CD14-positive monocyte (primary cell): ENCODE measurements around the gene CLRN2. TPM values are rescaled to one million over a fixed set of nuclear protein-coding genes. Genes with fewer than 3 reads are reported as not detected.

Experiments
- DNase-seq, 3 donors: peaks; one replicate each; pipeline ENCODE4 v3.0.0-alpha.2; 2011 to 2022
- H2AFZ ChIP-seq: 2 replicates; pipeline ENCODE4 v1.6.0; 2012; ENCODE audit warnings: mild to moderate bottlenecking, low read depth, low read length, inconsistent platforms; ENCODE audit not compliant: insufficient read depth, poor library complexity, severe bottlenecking
- H3K27ac ChIP-seq, 2 donors: 1 replicate in 1 of 2; 2 replicates in 1 of 2; pipeline ENCODE4 v1.5.1; 2012 to 2013; ENCODE audit warnings: low read length in 2 of 2, control low read depth in 1 of 2, inconsistent platforms in 1 of 2, low read depth in 1 of 2, mild to moderate bottlenecking in 1 of 2
- H3K27me3 ChIP-seq, 2 donors: one replicate each; pipeline versions ENCODE4 v1.6.0 to v1.6.1; 2011 to 2013; ENCODE audit warnings: low read length in 2 of 2; ENCODE audit not compliant: control insufficient read depth in 2 of 2, insufficient read depth in 2 of 2
- H3K36me3 ChIP-seq, 2 donors: replicated peaks in 1 of 2; 1 replicate in 1 of 2; 2 replicates in 1 of 2; pipeline versions ENCODE4 v1.5.1 to v1.6.1; 2012 to 2013; ENCODE audit warnings: low read length in 2 of 2, control low read depth in 1 of 2, inconsistent platforms in 1 of 2, mild to moderate bottlenecking in 1 of 2; ENCODE audit not compliant: insufficient read depth in 2 of 2, control insufficient read depth in 1 of 2
- H3K4me1 ChIP-seq, 2 donors: 1 replicate in 1 of 2; 2 replicates in 1 of 2; pipeline versions ENCODE4 v1.5.1 to v1.6.1; 2012 to 2013; ENCODE audit warnings: low read length in 2 of 2, control low read depth in 1 of 2, inconsistent platforms in 1 of 2, mild to moderate bottlenecking in 1 of 2, moderate library complexity in 1 of 2; ENCODE audit not compliant: insufficient read depth in 2 of 2, control insufficient read depth in 1 of 2
- H3K4me2 ChIP-seq: replicated peaks from 2 replicates; pipeline ENCODE3; 2012; ENCODE audit warnings: low read length, moderate library complexity, mild to moderate bottlenecking; ENCODE audit not compliant: poor library complexity, severe bottlenecking; ENCODE audit errors: extremely low read depth
- H3K4me3 ChIP-seq, 3 experiments: fragments of 200-600 bp in 1 of 3; sonication (generic) in 1 of 3; replicated peaks in 1 of 3; 1 replicate in 2 of 3; 2 replicates in 1 of 3; pipeline ENCODE4 v1.5.1; 2011 to 2013; ENCODE audit warnings: low read length in 3 of 3, mild to moderate bottlenecking in 3 of 3, control low read depth in 2 of 3, low read depth in 2 of 3, inconsistent platforms in 1 of 3, moderate library complexity in 1 of 3
- H3K79me2 ChIP-seq: 2 replicates; pipeline ENCODE4 v1.6.0; 2012; ENCODE audit warnings: mild to moderate bottlenecking, control low read depth, inconsistent platforms, low read length, moderate library complexity; ENCODE audit not compliant: insufficient read depth
- H3K9ac ChIP-seq: 2 replicates; pipeline ENCODE4 v1.6.0; 2017; ENCODE audit warnings: low read length, mild to moderate bottlenecking; ENCODE audit not compliant: insufficient read depth, poor library complexity, severe bottlenecking
- H3K9me3 ChIP-seq, 2 donors: replicated peaks in 1 of 2; 1 replicate in 1 of 2; 2 replicates in 1 of 2; pipeline versions ENCODE4 v1.5.1 to v1.6.1; 2012 to 2013; ENCODE audit warnings: low read length in 2 of 2, control low read depth in 1 of 2; ENCODE audit not compliant: control insufficient read depth in 1 of 2, insufficient read depth in 1 of 2
- H4K20me1 ChIP-seq: 2 replicates; pipeline ENCODE4 v1.6.0; 2012; ENCODE audit warnings: mild to moderate bottlenecking, low read length, control low read depth, moderate library complexity; ENCODE audit not compliant: insufficient read depth
- H3K27ac Mint-ChIP-seq, 7 donors: one replicate each; pipeline ENCODE4 v1.8.0; 2020; ENCODE audit warnings: mild to moderate bottlenecking in 7 of 7, mixed read lengths in 7 of 7, moderate library complexity in 6 of 7, inconsistent platforms in 2 of 7
- H3K27me3 Mint-ChIP-seq, 3 donors: one replicate each; pipeline ENCODE4 v1.8.0; 2021 to 2022; ENCODE audit warnings: low read depth in 3 of 3, mild to moderate bottlenecking in 3 of 3, mixed read lengths in 3 of 3, moderate library complexity in 3 of 3, inconsistent platforms in 1 of 3
- H3K36me3 Mint-ChIP-seq, 2 donors: one replicate each; pipeline ENCODE4 v1.8.0; 2020; ENCODE audit warnings: mixed read lengths in 2 of 2, inconsistent platforms in 1 of 2, mild to moderate bottlenecking in 1 of 2
- H3K4me1 Mint-ChIP-seq: one replicate; pipeline ENCODE4 v1.8.0; 2020; ENCODE audit warnings: mild to moderate bottlenecking, mixed read lengths
- H3K4me3 Mint-ChIP-seq, 2 donors: one replicate each; pipeline ENCODE4 v1.8.0; 2020; ENCODE audit warnings: mild to moderate bottlenecking in 2 of 2, mixed read lengths in 2 of 2, moderate library complexity in 1 of 2
- H3K9me3 Mint-ChIP-seq, 7 donors: one replicate each; pipeline ENCODE4 v1.8.0; 2020 to 2022; ENCODE audit warnings: mixed read lengths in 7 of 7, mild to moderate bottlenecking in 6 of 7, moderate library complexity in 6 of 7, inconsistent platforms in 2 of 7
- WGBS: methylation state at CpG from one replicate; pipeline ENCODE4 v1.1.5; 2013; ENCODE audit warnings: missing lambda C conversion rate; ENCODE audit not compliant: insufficient coverage; 5-methylcytosine and 5-hydroxymethylcytosine counted together
- intact Hi-C, 2 donors: fragments of 100-400 bp; cut with micrococcal nuclease; formaldehyde crosslinking; loops; one replicate each; pipeline versions ENCODE4 v1.15.0 to v1.15.1; 2023
- polyA plus RNA-seq, 3 donors: library from polyadenylated mRNA; depleted of rRNA in 1 of 3; unstranded in 2 of 3; stranded (reverse) in 1 of 3; fragments of 300-500 nt in 2 of 3; fragments of >200 nt in 1 of 3; fragmentation: Illumina TruSeq in 2 of 3; gene quantifications; 1 replicate in 2 of 3; 2 replicates in 1 of 3; pipeline ENCODE4 v1.2.3, GENCODE V29; 2012 to 2021
- TF ChIP-seq, protein P1 (sequence below): fragments of 200-600 bp; IDR thresholded peaks from one replicate; pipeline ENCODE4 v1.8.0; 2022; ENCODE audit warnings: antibody characterized with exemption, mild to moderate bottlenecking

The CLRN2 gene
- polyA plus RNA-seq, 3 donors: not detected

DNA sequence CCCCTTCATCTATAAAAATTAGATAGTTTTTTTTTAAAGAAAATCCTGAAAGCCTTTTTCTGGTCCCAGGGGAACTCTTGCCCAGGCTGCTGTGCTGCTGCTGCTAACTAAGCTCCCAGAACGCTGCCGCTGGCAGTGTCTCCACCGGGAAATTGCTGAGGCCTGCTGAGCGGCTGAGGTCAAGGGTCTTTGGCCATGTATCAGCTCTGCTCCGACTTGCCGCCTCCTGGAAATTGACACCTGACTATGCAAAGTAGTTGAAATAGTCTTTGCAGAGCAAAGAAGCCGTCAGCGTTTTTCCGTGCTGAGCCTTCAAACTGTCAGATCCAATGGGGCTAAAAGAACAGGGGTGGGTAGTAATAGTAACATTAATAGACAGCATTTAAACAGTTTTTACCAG lies 3.9 kb upstream of the CLRN2 start:
- Mint-ChIP-seq H3K4me1 (peaks cover 23% of the 10 kb centered on the region), H3K27me3 (peaks cover under 1 to 8% (median 7%) of the 10 kb centered on the region in 3 donors), H3K9me3 (no peaks in the 10 kb centered on the region), H3K27ac (peak overlapping the region in 3 of 7 donors; percentile 20 to 50 (median 37)), H3K4me3 (peak overlapping the region; percentile 95 to 100), H3K36me3 (peaks cover 14 to 24% of the 10 kb centered on the region in 2 donors)
- Histone ChIP-seq H3K9ac (peak overlapping the region; percentile 68), H3K4me1 (peaks cover 14 to 17% of the 10 kb centered on the region in 2 donors), H3K79me2 (peaks cover 11% of the 10 kb centered on the region), H4K20me1 (no peaks in the 10 kb centered on the region), H2AFZ (peak overlapping the region; percentile 94), H3K4me2 (peak overlapping the region; percentile 89), H3K36me3 (peaks cover 2 to 14% of the 10 kb centered on the region in 2 donors), H3K27ac (no peak overlapping the region), H3K9me3 (no peaks in the 10 kb centered on the region), H3K4me3 (peak overlapping the region; percentile 78 to 87 (median 85)), H3K27me3 (no peaks in the 10 kb centered on the region)
- DNase-seq: no peak
- intact Hi-C loops: no loop called here
- TF ChIP-seq, protein P1, sequence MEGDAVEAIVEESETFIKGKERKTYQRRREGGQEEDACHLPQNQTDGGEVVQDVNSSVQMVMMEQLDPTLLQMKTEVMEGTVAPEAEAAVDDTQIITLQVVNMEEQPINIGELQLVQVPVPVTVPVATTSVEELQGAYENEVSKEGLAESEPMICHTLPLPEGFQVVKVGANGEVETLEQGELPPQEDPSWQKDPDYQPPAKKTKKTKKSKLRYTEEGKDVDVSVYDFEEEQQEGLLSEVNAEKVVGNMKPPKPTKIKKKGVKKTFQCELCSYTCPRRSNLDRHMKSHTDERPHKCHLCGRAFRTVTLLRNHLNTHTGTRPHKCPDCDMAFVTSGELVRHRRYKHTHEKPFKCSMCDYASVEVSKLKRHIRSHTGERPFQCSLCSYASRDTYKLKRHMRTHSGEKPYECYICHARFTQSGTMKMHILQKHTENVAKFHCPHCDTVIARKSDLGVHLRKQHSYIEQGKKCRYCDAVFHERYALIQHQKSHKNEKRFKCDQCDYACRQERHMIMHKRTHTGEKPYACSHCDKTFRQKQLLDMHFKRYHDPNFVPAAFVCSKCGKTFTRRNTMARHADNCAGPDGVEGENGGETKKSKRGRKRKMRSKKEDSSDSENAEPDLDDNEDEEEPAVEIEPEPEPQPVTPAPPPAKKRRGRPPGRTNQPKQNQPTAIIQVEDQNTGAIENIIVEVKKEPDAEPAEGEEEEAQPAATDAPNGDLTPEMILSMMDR: no peak
- WGBS: 70% methylated on average over 6 of the region's 9 CpGs

DNA sequence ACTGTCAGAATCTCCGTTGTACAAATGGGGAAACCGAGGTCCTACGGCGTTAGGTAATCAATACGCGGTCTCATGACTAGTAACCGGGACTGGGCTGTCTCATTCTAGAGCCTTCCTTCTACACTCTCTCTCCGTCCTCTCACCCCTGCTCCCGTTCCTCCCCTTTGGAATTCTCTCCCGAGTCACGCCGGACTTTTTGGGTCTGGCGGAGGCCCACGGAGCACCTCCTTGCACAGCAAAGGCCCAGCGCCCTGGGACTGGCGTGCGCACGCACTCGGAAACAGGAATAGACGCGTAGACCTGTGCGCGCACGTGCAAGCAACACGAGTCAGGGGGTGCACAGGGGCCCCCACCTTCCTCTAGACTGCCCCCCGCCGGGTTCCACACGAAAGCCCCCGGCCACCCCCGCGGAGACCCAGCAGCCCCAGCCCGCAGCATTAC lies 3.4 kb upstream of the CLRN2 start:
- peaks cover 14 to 17% of the 10 kb centered on the region in 2 donors for H3K4me1 ChIP-seq
- H3K27ac ChIP-seq: peak overlapping the region in 1 of 2 donors; percentile 14
- H3K36me3 ChIP-seq: peaks cover 2 to 9% of the 10 kb centered on the region in 2 donors
- H3K27ac Mint-ChIP-seq: peak overlapping the region in 5 of 7 donors; percentile 37 to 80 (median 58)
- no peaks in the 10 kb centered on the region for H4K20me1 ChIP-seq
- peak overlapping the region; percentile 78 to 87 (median 85) for H3K4me3 ChIP-seq
- peak; percentile 13 to 25 (median 20) for DNase-seq
- peaks cover 14 to 21% of the 10 kb centered on the region in 2 donors for H3K36me3 Mint-ChIP-seq
- 1% methylated on average over 31 of the region's 32 CpGs for WGBS
- peak overlapping the region; percentile 89 for H3K4me2 ChIP-seq
- H3K79me2 ChIP-seq: peaks cover 11% of the 10 kb centered on the region
- peak overlapping the region; percentile 95 to 100 for H3K4me3 Mint-ChIP-seq
- TF ChIP-seq, protein P1: no peak
- no peaks in the 10 kb centered on the region for H3K9me3 ChIP-seq
- intact Hi-C loops: no loop called here
- H3K4me1 Mint-ChIP-seq: peaks cover 23% of the 10 kb centered on the region
- H3K27me3 ChIP-seq: no peaks in the 10 kb centered on the region
- H3K9ac ChIP-seq: peak overlapping the region; percentile 68
- H3K27me3 Mint-ChIP-seq: peaks cover 2 to 8% (median 7%) of the 10 kb centered on the region in 3 donors
- peak overlapping the region; percentile 94 for H2AFZ ChIP-seq
- H3K9me3 Mint-ChIP-seq: no peaks in the 10 kb centered on the region
